Stimulated activated CD4-positive, alpha-beta T cell treated with anti-CD3 and anti-CD28 coated beads, TNF-alpha, amount 100 ng/mL, for 24 hours (primary cell): Measurements from ENCODE around the gene GRHL1.
"Not testable (repeated sequence)": the region's sequence is repeated elsewhere in the genome, so short reads cannot be mapped to it uniquely, and the experiment has no call there.

ENCODE experiments used
- DNase-seq, 3 experiments: peaks; one replicate each; pipeline ENCODE4 v3.0.0-alpha.2; 2020; ENCODE audit warnings: low read depth in 3 of 3

The GRHL1 gene

GRCh38 chr2:10009811-10010781 lies 58.6 kb downstream of the GRHL1 start:
- no peak for DNase-seq

DNA sequence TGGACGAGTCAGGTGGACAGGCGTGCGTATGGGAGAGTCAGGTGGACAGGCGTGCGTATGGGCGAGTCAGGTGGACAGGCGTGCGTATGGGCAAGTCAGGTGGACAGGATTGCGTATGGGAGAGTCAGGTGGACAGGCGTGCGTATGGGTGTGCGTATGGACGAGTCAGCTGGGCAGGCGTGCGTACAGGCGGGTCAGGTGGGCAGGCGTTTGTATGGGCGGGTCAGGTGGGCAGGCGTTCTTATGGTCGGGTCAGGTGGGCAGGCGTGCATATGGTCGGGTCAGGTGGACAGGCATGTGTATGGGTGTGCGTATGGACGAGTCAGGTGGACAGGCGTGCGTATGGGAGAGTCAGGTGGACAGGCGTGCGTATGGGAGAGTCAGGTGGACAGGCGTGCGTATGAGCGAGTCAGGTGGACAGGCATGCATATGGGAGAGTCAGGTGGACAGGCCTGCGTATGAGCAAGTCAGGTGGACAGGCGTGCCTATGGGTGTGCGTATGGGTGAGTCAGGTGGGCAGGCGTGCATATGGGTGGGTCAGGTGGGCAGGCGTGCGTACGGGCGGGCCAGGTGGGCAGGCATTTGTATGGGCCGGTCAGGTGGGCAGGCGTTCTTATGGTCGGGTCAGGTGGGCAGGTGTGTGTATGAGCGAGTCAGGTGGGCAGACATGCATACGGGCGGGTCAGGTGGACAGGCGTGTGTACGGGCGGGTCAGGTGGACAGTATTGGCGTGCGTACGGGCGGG lies 59.5 kb downstream of the GRHL1 start:
- DNase-seq = not testable (repeated sequence)

- not testable (repeated sequence) for DNase-seq
These were observed 60.3 kb downstream of the GRHL1 start for GRCh38 chr2:10011606-10012325.

- DNase-seq = not testable (repeated sequence)
These were observed 61.0 kb downstream of the GRHL1 start for GRCh38 chr2:10012366-10012962.

GRCh38 chr2:10012963-10013461 lies 61.5 kb downstream of the GRHL1 start:
- no peak for DNase-seq

GRCh38 chr2:10013651-10014417 lies 62.3 kb downstream of the GRHL1 start:
- not testable (repeated sequence) for DNase-seq

DNA sequence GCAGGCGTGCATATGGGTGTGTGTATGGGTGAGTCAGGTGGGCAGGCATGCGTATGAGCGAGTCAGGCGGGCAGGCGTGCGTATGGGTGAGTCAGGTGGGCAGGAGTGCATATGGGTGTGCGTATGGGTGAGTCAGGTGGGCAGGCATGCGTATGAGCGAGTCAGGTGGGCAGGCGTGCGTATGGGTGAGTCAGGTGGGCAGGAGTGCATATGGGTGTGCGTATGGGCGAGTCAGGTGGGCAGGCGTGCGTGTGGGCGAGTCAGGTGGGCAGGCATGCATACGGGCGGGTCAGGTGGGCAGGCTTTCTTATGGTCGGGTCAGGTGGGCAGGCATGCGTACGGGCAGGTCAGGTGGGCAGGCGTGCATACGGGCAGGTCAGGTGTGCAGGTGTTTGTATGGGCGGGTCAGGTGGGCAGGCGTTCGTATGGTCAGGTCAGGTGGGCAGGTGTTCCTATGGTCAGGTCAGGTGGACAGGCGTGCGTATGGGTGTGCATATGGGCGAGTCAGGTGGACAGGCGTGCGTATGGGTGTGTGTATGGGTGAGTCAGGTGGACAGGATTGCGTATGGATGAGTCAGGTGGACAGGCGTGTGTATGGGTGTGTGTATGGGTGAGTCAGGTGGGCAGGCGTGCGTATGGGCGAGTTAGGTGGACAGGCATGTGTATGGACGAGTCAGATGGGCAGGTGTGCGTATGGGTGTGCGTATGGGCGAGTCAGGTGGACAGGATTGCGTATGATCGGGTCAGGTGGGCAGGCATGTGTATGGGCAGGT lies 63.1 kb downstream of the GRHL1 start:
- no peak for DNase-seq

GRCh38 chr2:10015376-10015989 lies 64.0 kb downstream of the GRHL1 start:
- DNase-seq = not testable (repeated sequence)

GRCh38 chr2:10016001-10016801 lies 64.7 kb downstream of the GRHL1 start:
- no peak for DNase-seq

GRCh38 chr2:10016802-10017258 lies 65.3 kb downstream of the GRHL1 start:
- DNase-seq = no peak

DNA sequence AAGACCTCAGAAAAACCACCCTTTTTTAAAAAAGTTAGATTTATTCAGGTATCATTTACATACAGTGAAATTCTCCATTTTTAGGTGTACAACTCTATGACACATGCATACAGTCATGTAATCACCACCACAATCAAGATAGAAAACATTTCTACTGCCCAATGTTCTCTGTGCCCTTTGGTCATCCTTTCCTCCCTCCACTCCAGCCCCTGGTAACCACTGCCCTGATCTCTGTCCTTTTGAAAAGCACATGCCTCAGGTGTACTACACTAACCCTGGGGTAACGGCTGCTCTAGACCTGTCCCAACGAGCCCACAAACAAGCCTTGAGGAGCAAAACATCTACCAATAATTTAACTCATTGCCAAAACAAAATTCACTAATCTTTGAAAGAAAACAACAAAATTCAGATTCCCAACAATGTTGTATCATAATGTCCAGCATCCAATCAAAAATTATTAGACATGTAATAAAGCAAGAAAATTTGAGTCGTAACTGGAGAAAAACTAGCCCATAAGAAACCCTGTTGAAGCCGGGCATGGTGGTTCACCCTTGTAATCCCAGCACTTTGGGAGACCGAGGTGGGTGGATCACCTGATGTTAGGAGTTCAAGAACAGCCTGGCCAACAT lies 65.9 kb downstream of the GRHL1 start:
- no peak for DNase-seq

- DNase-seq = no peak
These were observed 67.7 kb downstream of the GRHL1 start for GRCh38 chr2:10019174-10019573.

DNA sequence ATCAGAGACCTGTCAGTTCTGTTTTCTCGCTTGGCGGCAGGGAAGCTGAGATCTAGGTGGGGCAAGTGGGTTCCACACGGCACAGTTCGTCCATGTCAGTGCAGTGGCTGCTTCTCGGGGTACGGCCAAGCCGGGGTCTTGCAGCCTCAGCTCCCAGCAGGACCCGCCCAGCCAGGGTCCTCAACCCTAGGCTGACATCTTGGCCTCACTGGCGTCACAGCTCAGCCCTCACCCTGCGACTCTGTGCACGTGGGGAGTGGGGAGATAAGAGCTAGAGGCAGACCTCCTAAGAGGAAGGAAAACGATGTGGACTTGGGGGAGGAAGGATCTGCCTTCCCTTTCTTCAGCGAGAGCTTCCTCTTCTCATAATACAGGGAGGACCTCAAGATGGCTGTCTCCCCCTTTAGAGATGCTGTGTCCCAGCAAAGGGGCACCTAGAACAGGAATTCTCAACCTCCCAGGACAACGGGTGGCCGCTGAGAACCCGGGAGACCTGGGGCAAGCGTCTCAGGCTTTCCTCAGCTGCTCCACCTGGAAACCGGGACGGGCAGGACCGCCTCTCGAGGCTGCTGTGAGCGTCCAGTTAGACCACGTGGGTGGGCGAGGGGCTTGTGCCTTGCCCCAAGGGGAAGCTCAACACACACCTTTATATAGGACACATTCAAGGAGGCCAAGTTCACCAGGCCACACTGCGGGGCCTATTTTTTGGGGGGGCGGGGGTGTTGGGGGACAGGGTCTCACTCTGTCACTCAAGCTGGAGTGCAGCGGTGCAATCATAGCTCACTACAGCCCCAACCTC lies 68.3 kb downstream of the GRHL1 start:
- no peak for DNase-seq

- DNase-seq = no peak
These were observed 70.5 kb downstream of the GRHL1 start for GRCh38 chr2:10022041-10022421.

- DNase-seq = no peak
These were observed 71.0 kb downstream of the GRHL1 start for GRCh38 chr2:10022445-10022844.

- DNase-seq = no peak
These were observed 71.6 kb downstream of the GRHL1 start for GRCh38 chr2:10022966-10023662.
